GM19438 (cell line): ENCODE measurements around the gene CHRNA7.
"Not testable (repeated sequence)": the region's sequence is repeated elsewhere in the genome, so short reads cannot be mapped to it uniquely, and the experiment has no call there.

Experiments used
- ATAC-seq: cut with Tn5 transposase; IDR thresholded peaks from one replicate; pipeline ENCODE4 v1.9.1; 2021; ENCODE audit warnings: low read depth; ENCODE audit not compliant: unreplicated experiment

The CHRNA7 gene

DNA sequence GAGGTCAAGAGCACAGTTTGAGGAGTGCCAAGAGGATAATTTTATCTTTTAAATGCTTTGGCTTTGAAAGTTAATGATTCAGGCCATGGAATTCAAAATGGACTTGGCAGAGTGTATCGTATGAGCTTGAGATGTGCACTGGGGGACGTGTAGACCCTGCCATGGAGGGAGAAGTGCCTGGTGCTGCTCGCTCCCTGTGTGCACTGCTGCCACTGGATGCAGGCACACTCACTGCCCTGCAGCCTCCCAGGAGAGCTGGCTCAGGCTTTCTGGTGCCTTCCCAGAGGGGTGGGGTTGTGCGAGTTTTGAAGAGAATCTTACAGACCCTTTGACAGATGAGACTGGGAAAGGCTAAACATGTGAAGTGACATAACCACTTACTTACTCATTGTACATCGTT is 135.5 kb downstream of the CHRNA7 start:
- ATAC-seq, result not testable (repeated sequence)

DNA sequence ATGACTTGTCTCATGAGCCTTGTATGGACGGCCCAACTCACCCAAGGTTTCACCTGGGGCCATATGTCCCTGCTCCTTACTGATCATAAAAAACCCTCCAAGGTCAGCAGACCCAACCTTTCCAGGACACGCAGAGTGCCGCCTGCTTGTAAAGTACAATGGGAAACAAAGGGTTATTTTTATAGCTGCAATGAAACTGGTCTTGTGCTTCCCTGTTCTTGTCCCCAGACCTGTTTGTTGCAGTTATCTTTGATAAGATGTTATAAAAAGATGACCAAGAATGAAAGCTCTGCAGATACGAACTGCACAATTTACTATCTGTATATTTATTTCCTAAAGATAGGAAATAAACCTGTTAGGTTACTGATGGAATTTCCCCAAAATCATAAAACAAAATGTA is 136.0 kb downstream of the CHRNA7 start:
- ATAC-seq, result not testable (repeated sequence)

DNA sequence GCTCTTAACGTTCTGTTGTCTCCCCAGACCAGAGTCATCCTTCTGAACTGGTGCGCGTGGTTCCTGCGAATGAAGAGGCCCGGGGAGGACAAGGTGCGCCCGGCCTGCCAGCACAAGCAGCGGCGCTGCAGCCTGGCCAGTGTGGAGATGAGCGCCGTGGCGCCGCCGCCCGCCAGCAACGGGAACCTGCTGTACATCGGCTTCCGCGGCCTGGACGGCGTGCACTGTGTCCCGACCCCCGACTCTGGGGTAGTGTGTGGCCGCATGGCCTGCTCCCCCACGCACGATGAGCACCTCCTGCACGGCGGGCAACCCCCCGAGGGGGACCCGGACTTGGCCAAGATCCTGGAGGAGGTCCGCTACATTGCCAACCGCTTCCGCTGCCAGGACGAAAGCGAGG is 137.6 kb downstream of the CHRNA7 start:
- not testable (repeated sequence) for ATAC-seq

DNA sequence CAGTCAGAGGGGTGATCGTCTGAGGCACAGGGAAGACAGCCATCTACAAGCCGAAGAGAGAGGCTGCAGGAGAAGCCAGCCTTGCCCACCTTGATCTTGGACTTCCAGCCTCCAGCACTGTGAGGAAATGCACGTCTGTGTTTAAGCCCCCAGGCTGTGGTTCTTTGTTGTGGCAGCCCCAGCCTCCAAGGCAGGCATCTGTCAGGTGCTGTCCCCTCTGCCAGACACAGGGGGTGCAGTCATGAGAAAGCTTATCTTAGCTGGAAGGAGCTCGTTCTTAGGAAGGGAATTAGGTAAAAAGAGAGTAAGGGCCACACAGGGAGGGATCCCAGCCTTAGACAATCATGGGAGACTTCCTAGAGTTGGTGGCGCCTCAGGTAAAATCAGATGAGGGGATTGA is 150.3 kb downstream of the CHRNA7 start:
- ATAC-seq, result not testable (repeated sequence)

- ATAC-seq, result not testable (repeated sequence)
Measured at GRCh38 chr15:32193780-32194179, 163.5 kb downstream of the CHRNA7 start.

GRCh38 chr15:32196206-32196605 is 165.9 kb downstream of the CHRNA7 start:
- ATAC-seq, result not testable (repeated sequence)

DNA sequence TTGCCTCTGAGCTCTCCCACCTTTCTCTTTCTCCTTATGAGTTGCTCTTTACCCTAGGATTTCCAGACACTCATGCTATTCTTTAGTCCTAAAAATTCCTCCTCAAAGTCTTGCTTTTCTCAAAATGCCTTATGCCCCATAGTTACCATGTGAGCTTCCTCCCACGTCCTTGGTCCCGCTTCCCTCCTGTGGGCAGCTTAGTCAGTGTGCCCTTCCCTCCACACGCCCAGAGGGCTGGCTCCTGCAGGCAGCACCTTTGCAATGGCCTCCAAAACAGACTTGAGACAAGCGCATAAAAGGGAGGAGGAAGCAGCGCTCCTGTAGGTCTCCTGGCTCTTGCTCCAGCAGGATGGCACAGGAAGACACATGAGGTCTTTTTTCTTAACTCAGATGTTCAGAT is 168.6 kb downstream of the CHRNA7 start:
- not testable (repeated sequence) for ATAC-seq

- ATAC-seq, result not testable (repeated sequence)
Measured at GRCh38 chr15:32209081-32209480, 178.8 kb downstream of the CHRNA7 start.

DNA sequence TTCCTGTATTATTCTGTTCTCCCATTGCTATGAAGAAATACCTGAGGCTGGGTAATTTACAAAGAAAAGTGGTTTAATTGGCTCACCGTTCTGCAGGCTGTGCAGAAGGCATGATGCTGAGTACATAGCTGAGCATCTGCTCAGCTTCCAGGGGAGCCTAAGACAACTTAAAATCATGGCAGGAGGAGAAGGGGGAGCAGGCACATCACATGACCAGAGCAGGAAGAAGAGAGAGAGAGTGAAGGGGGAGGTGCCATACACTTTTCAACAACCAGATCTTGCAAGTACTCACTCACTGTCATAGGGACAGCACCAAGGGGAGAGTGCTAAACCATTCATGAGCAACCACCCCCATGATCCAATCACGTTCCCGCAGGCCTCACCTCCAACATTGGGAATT is 188.4 kb downstream of the CHRNA7 start:
- ATAC-seq, result no peak
